DND-41 (cell line): ENCODE data around the gene GCFC2.

Experiments used
- EZH2 ChIP-seq: IDR thresholded peaks from 3 replicates; pipeline ENCODE4 v1.6.1; 2012; ENCODE audit warnings: borderline replicate concordance, low read depth, mild to moderate bottlenecking, moderate library complexity, low read length, inconsistent platforms; ENCODE audit not compliant: severe bottlenecking
- TF ChIP-seq, protein P1 (sequence below): IDR thresholded peaks from 2 replicates; pipeline ENCODE4 v1.5.1; 2012; ENCODE audit warnings: borderline replicate concordance, low read length, moderate library complexity, mild to moderate bottlenecking; ENCODE audit not compliant: poor library complexity, severe bottlenecking; ENCODE audit errors: extremely low read depth

DNA sequence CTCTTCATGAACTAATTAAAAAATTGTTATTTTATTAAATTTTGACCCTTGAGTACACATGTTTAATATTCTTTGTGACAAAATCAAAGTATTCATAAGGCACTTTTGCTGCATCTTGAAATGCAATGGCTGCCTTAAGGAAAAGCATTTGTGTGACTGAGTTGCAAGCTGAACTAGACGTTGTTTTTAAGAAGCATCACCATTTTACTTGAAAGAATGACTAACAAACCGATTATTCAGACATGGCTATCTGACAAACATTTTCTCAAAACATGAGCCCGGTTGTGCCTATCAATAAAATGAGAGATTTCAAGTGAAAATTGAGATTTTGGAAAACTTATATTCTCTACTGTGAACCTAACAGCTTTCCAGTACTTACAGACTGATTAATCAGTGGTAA, 2.8 kb downstream of the GCFC2 start:
- TF ChIP-seq, protein P1, sequence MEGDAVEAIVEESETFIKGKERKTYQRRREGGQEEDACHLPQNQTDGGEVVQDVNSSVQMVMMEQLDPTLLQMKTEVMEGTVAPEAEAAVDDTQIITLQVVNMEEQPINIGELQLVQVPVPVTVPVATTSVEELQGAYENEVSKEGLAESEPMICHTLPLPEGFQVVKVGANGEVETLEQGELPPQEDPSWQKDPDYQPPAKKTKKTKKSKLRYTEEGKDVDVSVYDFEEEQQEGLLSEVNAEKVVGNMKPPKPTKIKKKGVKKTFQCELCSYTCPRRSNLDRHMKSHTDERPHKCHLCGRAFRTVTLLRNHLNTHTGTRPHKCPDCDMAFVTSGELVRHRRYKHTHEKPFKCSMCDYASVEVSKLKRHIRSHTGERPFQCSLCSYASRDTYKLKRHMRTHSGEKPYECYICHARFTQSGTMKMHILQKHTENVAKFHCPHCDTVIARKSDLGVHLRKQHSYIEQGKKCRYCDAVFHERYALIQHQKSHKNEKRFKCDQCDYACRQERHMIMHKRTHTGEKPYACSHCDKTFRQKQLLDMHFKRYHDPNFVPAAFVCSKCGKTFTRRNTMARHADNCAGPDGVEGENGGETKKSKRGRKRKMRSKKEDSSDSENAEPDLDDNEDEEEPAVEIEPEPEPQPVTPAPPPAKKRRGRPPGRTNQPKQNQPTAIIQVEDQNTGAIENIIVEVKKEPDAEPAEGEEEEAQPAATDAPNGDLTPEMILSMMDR: no peak
- no peak for TF ChIP-seq EZH2
